ENCODE measurements around the gene CMYA5.

- TF ChIP-seq CTCF (IDR thresholded peaks at IDR 0.05; ENCODE audit: low read depth, low read length, poor library complexity, severe bottlenecking) (no peak), EZH2phosphoT487 (IDR thresholded peaks at IDR 0.05; ENCODE audit: borderline replicate concordance, low read length) (no peak)
These were observed 144.6 kb downstream of the CMYA5 start for GRCh38 chr5:79834098-79834753.

All from DOHH2 (cell line).